CD4-positive, alpha-beta memory T cell (primary cell): ENCODE measurements around the gene LTA4H. TPM values are rescaled to one million over a fixed set of nuclear protein-coding genes. Genes with fewer than 3 reads are reported as not detected.

ENCODE experiments used
- CTCF ChIA-PET: fragments of 350-600 bp; sonication (Branson Sonifier 250); formaldehyde crosslinking; loops from one replicate; lab custom pipeline; 2021; ENCODE audit warnings: inconsistent platforms; ENCODE audit not compliant: partially characterized antibody; lab: Charles Lee
- POLR2A ChIA-PET: fragments of 350-600 bp; sonication (Branson Sonifier 250); formaldehyde crosslinking; loops from one replicate; lab custom pipeline; 2021; ENCODE audit not compliant: partially characterized antibody; lab: Charles Lee
- DNase-seq, 5 donors: peaks; one replicate each; pipeline versions ENCODE4 v3.0.0 to v3.0.0-alpha.2; 2020 to 2022; ENCODE audit warnings: mixed read lengths in 1 of 5
- H3K27ac ChIP-seq: one replicate; pipeline ENCODE4 v1.7.0; 2013; ENCODE audit warnings: low read depth, low read length
- H3K27me3 ChIP-seq: 2 replicates; pipeline ENCODE4 v1.7.0; 2013; ENCODE audit warnings: mild to moderate bottlenecking, low read length, moderate library complexity; ENCODE audit not compliant: insufficient read depth
- H3K36me3 ChIP-seq: 2 replicates; pipeline ENCODE4 v1.7.0; 2013; ENCODE audit warnings: mild to moderate bottlenecking, low read length, moderate library complexity; ENCODE audit not compliant: insufficient read depth
- H3K4me1 ChIP-seq: 2 replicates; pipeline ENCODE4 v1.7.0; 2013; ENCODE audit warnings: mild to moderate bottlenecking, low read length, moderate library complexity; ENCODE audit not compliant: insufficient read depth
- H3K4me3 ChIP-seq, 2 donors: one replicate each; pipeline ENCODE4 v1.7.0; 2013; ENCODE audit warnings: low read length in 2 of 2, mild to moderate bottlenecking in 1 of 2
- H3K9me3 ChIP-seq, 2 donors: one replicate each; pipeline ENCODE4 v1.7.0; 2013; ENCODE audit warnings: low read length in 2 of 2, control low read depth in 1 of 2; ENCODE audit not compliant: control insufficient read depth in 1 of 2
- H3K27ac Mint-ChIP-seq, 7 donors: one replicate each; pipeline ENCODE4 v1.8.0; 2020 to 2021; ENCODE audit warnings: mixed read lengths in 7 of 7, mild to moderate bottlenecking in 6 of 7, inconsistent platforms in 3 of 7, moderate library complexity in 3 of 7
- H3K27me3 Mint-ChIP-seq, 2 donors: one replicate each; pipeline ENCODE4 v1.8.0; 2020 to 2021; ENCODE audit warnings: mixed read lengths in 2 of 2
- H3K36me3 Mint-ChIP-seq, 2 donors: one replicate each; pipeline ENCODE4 v1.8.0; 2020 to 2021; ENCODE audit warnings: mixed read lengths in 2 of 2, inconsistent platforms in 1 of 2, mild to moderate bottlenecking in 1 of 2
- H3K4me1 Mint-ChIP-seq, 4 donors: one replicate each; pipeline ENCODE4 v1.8.0; 2020 to 2021; ENCODE audit warnings: mixed read lengths in 4 of 4, mild to moderate bottlenecking in 1 of 4
- H3K4me3 Mint-ChIP-seq, 8 donors: one replicate each; pipeline ENCODE4 v1.8.0; 2020 to 2021; ENCODE audit warnings: mixed read lengths in 8 of 8, mild to moderate bottlenecking in 7 of 8, moderate library complexity in 6 of 8, inconsistent platforms in 3 of 8
- H3K9me3 Mint-ChIP-seq, 8 donors: one replicate each; pipeline ENCODE4 v1.8.0; 2020 to 2021; ENCODE audit warnings: mixed read lengths in 8 of 8, mild to moderate bottlenecking in 5 of 8, inconsistent platforms in 3 of 8, moderate library complexity in 1 of 8
- intact Hi-C: fragments of 100-400 bp; cut with micrococcal nuclease; formaldehyde crosslinking; loops from one replicate; pipeline ENCODE4 v1.15.1; 2023
- polyA plus RNA-seq, 2 donors: library from polyadenylated mRNA; unstranded; fragments of 300-500 nt; fragmentation: Illumina TruSeq; gene quantifications; one replicate each; pipeline ENCODE4 v1.2.3, GENCODE V29; 2021
- total RNA-seq, 2 experiments: library from RNA; stranded (reverse); gene quantifications; one replicate each; pipeline ENCODE4 v1.2.3, GENCODE V29; 2021

LTA4H gene
- total and polyA plus RNA-seq, 4 experiments from 2014 or later: 57.7 to 77.6 (median 58.7) TPM

DNA sequence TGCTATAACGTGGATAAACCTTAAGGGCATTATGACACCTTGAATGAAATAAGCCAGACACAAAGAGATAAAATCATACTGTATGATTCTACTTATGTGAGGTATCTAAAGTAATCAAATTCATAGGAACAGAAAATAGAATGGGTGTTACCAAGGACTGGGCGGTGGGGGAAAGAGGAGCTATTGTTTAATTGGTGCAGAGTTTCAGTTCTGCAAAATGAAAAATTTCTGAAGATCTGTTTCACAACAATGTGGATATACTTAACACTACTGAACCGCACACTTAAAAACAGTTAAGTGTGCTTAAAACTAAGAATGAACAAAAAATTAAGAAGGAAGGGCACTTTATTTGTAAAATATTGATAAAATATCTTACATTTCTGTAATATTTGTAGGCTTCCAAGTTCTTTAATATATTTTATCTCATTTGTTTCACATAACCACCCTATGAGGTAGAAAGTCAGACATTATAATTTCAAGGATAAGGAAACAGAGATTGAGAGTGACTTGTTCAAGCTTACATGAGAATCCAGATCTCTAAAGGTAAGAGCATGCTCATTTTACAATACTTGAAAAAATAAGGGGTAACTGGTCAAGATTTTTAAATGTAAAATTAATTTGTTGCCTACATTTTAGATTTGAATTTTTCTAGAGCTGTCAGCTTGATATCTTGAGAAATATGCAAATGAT lies 14.9 kb downstream of the LTA4H start:
- DNase-seq: no peak
- peaks cover 48 to 67% of the 10 kb centered on the region in 2 donors for H3K36me3 Mint-ChIP-seq
- POLR2A ChIA-PET: no interaction called here
- Histone ChIP-seq H3K27me3 (no peaks in the 10 kb centered on the region), H3K4me3 (no peak overlapping the region), H3K36me3 (peaks cover 13% of the 10 kb centered on the region), H3K4me1 (no peaks in the 10 kb centered on the region), H3K27ac (no peak overlapping the region), H3K9me3 (no peaks in the 10 kb centered on the region)
- H3K4me1 Mint-ChIP-seq: no peaks in the 10 kb centered on the region
- no peaks in the 10 kb centered on the region for H3K9me3 Mint-ChIP-seq
- H3K27me3 Mint-ChIP-seq: no peaks in the 10 kb centered on the region
- no peak overlapping the region for H3K4me3 Mint-ChIP-seq
- CTCF ChIA-PET: interaction anchor here (2.2 kb wide), 1 partner anchor 21 kb away, joined by 13 read pairs; no protein-coding TSS in a partner anchor
- intact Hi-C loops: no loop called here
- peak overlapping the region in 1 of 7 donors; percentile 19 for H3K27ac Mint-ChIP-seq

DNA sequence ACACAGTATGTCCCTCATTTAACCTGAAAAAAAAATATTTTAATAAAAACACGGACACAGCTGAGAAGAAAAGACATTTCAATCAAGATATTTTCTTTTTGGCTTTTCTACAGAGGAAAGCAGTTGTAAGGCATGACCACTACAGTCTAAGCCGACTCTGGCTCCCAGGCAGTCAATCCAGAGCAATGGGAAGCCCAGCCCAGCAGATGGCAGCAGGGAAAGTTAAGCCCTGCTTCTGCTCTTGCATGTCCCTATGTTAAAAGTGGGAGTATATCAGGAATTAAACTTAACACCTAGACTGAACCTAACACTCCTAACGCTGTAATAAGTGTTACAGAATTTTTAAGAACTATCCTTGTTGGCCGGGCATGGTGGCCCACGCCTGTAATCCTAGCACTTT lies 19.7 kb downstream of the LTA4H start:
- Histone ChIP-seq H3K27me3 (no peaks in the 10 kb centered on the region), H3K9me3 (no peaks in the 10 kb centered on the region), H3K36me3 (peaks cover 40% of the 10 kb centered on the region), H3K27ac (no peak overlapping the region), H3K4me3 (no peak overlapping the region), H3K4me1 (no peaks in the 10 kb centered on the region)
- POLR2A ChIA-PET: no interaction called here
- DNase-seq: no peak
- intact Hi-C loops: no loop called here
- Mint-ChIP-seq H3K27me3 (no peaks in the 10 kb centered on the region), H3K9me3 (no peaks in the 10 kb centered on the region), H3K27ac (no peak overlapping the region), H3K4me3 (no peak overlapping the region), H3K4me1 (no peaks in the 10 kb centered on the region), H3K36me3 (peaks cover 64 to 74% of the 10 kb centered on the region in 2 donors)
- CTCF ChIA-PET: no interaction called here

DNA sequence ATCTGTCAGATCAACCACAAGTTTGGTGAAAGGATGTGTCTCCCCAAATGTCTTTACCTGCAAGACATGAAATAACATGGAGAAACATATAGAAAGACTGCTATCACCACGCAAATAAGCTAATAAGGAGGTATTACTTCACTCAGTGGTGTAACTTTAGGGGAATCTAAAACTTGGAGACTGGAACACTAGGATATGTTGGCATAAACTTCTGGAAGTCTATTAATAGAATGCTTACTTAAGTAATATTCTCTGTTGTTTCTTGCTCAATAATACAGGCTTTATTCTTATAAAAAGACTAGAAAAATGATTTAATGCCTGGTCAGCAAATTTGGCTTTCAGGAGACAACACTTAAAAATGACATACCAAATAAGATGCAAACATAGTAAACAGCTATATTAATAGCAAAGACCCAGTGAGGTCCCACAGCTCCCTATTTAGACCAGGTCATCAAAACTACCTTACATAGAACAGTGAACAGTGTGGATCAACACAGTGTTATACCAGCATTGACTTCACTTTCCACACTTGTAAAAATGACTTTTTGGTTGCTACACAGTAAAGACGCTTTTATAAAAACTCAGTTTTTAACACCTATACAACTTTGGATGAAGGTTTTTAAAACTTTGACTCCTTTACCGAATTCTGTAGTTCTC lies 20.3 kb downstream of the LTA4H start:
- Mint-ChIP-seq H3K27me3 (no peaks in the 10 kb centered on the region), H3K36me3 (peaks cover 64 to 77% of the 10 kb centered on the region in 2 donors), H3K9me3 (no peaks in the 10 kb centered on the region), H3K4me3 (no peak overlapping the region), H3K27ac (no peak overlapping the region), H3K4me1 (no peaks in the 10 kb centered on the region)
- POLR2A ChIA-PET: interaction anchor here (0.8 kb wide), 1 partner anchor 21 kb away, joined by 4 read pairs; no protein-coding TSS in a partner anchor
- Histone ChIP-seq H3K36me3 (peaks cover 45% of the 10 kb centered on the region), H3K27ac (no peak overlapping the region), H3K9me3 (no peaks in the 10 kb centered on the region), H3K4me3 (no peak overlapping the region), H3K27me3 (no peaks in the 10 kb centered on the region), H3K4me1 (no peaks in the 10 kb centered on the region)
- DNase-seq: no peak
- CTCF ChIA-PET: interaction anchor here (0.6 kb wide), 1 partner anchor 200 kb away, joined by 4 read pairs; no protein-coding TSS in a partner anchor
- intact Hi-C loops: no loop called here

DNA sequence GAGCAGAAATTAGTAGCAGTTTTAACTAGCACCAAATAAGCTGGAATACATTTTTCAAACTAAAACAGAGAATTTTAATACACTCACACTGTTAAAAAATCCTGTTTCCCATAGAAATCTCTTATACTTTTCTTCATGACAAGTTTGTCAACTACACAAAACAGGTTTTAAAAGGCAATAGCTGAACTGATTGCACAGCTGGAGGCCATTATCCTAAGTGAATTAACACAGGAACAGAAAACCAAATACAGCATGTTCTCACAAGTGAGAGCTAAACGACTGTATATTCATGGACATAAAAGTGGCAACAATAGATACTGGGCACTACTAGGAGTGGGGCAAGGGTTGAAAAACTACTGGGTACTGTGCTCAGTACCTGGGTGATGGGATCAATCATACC lies 27.7 kb downstream of the LTA4H start:
- ChIA-PET POLR2A (no interaction called here), CTCF (interaction anchor here (1.1 to 1.5 kb wide), 3 partner anchors 9 to 11 kb away, joined by 4 to 5 read pairs (median 4); no protein-coding TSS in a partner anchor)
- H3K4me1 ChIP-seq: no peaks in the 10 kb centered on the region
- H3K36me3 ChIP-seq: peaks cover 53% of the 10 kb centered on the region
- H3K4me3 ChIP-seq: no peak overlapping the region
- no peaks in the 10 kb centered on the region for H3K27me3 ChIP-seq
- Mint-ChIP-seq H3K27ac (no peak overlapping the region), H3K4me3 (no peak overlapping the region), H3K4me1 (no peaks in the 10 kb centered on the region), H3K9me3 (no peaks in the 10 kb centered on the region), H3K27me3 (no peaks in the 10 kb centered on the region), H3K36me3 (peaks cover 62 to 69% of the 10 kb centered on the region in 2 donors)
- H3K9me3 ChIP-seq: no peaks in the 10 kb centered on the region
- no peak overlapping the region for H3K27ac ChIP-seq
- intact Hi-C loops: no loop called here
- no peak for DNase-seq

DNA sequence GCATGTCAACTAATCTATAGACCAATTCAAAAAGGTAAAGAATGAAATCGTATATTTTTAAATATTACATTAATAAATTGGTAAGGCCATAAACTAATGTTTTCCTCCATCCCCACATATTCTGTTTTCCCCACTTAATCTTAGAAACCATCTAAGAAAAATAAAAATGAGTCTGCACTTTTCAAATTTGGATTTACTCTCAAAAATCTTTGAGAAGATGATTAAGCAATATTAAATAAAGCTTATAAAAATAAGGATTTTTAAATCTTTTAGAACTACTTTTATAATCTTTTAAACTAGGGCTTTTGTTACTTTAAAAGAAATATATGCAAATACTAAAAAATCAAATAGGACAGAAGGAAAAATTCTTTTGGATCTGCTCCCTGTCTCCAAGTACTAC lies 28.7 kb downstream of the LTA4H start:
- Histone ChIP-seq H3K4me1 (no peaks in the 10 kb centered on the region), H3K9me3 (no peaks in the 10 kb centered on the region), H3K4me3 (no peak overlapping the region), H3K27ac (no peak overlapping the region), H3K36me3 (peaks cover 42% of the 10 kb centered on the region), H3K27me3 (no peaks in the 10 kb centered on the region)
- Mint-ChIP-seq H3K4me3 (no peak overlapping the region), H3K36me3 (peaks cover 58 to 65% of the 10 kb centered on the region in 2 donors), H3K27me3 (no peaks in the 10 kb centered on the region), H3K9me3 (no peaks in the 10 kb centered on the region), H3K4me1 (no peaks in the 10 kb centered on the region), H3K27ac (peak overlapping the region in 1 of 7 donors; percentile 4)
- no peak for DNase-seq
- POLR2A ChIA-PET: no interaction called here
- CTCF ChIA-PET: interaction anchor here (1.3 kb wide), 1 partner anchor 9 kb away, joined by 4 read pairs; no protein-coding TSS in a partner anchor
- intact Hi-C loops: no loop called here

DNA sequence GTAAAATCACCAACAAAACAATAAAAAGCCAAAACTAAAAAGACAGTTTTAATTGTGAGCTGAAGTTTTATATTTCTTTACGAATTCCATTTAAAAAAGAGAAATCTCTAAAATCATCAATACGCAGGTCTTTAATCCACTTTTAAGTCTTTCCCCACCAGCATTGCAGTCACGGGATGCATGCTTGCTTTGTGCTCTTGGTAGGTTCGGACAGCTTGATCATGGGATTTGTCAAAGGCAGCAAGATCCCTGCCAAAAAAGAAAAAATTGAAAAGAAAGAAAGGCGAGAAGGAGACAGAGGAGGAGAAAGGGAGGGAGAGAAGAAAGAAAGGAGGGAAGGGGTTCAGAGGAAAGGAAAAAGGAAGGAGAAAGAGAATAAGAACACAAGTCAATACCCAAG lies 34.5 kb downstream of the LTA4H start:
- peak overlapping the region in 3 of 7 donors; percentile 0 to 63 (median 27) for H3K27ac Mint-ChIP-seq
- CTCF ChIA-PET: interaction anchor here (1.1 to 7.2 kb wide), 7 partner anchors 10 to 90 kb away, joined by 3 to 196 read pairs (median 21); partner anchors contain the start of genes AMDHD1 and CCDC38
- H3K9me3 ChIP-seq: no peaks in the 10 kb centered on the region

DNA sequence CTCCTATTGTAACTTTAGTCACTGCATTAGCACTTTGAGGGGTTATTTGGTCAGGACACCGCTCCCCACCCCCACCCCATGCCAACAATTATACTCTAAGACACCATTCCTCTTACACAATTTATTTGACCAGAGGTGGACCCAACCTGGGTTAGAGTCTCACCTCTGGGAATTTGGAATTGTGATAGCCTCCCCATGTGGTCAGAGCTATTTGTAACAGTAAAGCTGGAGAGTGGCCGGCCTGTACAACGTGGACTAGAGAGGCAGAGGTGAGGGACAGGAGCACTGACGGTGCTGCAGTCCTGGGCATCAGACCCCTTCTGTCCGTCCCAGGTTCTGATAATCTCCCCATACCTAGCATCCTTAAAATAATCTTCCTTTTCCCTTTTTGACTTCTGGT lies 35.9 kb downstream of the LTA4H start:
- Mint-ChIP-seq H3K36me3 (peaks cover 15 to 26% of the 10 kb centered on the region in 2 donors), H3K4me3 (no peak overlapping the region), H3K27me3 (no peaks in the 10 kb centered on the region), H3K4me1 (peaks cover 3 to 6% (median 5%) of the 10 kb centered on the region in 4 donors), H3K27ac (no peak overlapping the region), H3K9me3 (no peaks in the 10 kb centered on the region)
- H3K4me1 ChIP-seq: no peaks in the 10 kb centered on the region
- DNase-seq: no peak
- H3K27me3 ChIP-seq: no peaks in the 10 kb centered on the region
- POLR2A ChIA-PET: interaction anchor here (1.6 kb wide), 1 partner anchor 81 kb away, joined by 6 read pairs; no protein-coding TSS in a partner anchor
- H3K4me3 ChIP-seq: no peak overlapping the region
- no peak overlapping the region for H3K27ac ChIP-seq
- intact Hi-C loops: loop anchor here (5.0 kb wide), 1 partner anchor 882 kb away; no protein-coding TSS in a partner anchor
- H3K36me3 ChIP-seq: peaks cover 5% of the 10 kb centered on the region
- no peaks in the 10 kb centered on the region for H3K9me3 ChIP-seq
- CTCF ChIA-PET: interaction anchor here (0.7 to 7.2 kb wide), 22 partner anchors 9 to 490 kb away, joined by 3 to 196 read pairs (median 6); partner anchors contain the start of genes AMDHD1, CCDC38, CFAP54 and LTA4H

More for the DNA sequence above, 34.5 kb downstream of the LTA4H start:
- Mint-ChIP-seq H3K27me3 (no peaks in the 10 kb centered on the region), H3K36me3 (peaks cover 28 to 37% of the 10 kb centered on the region in 2 donors), H3K4me1 (peaks cover 3 to 6% (median 5%) of the 10 kb centered on the region in 4 donors), H3K4me3 (no peak overlapping the region), H3K9me3 (no peaks in the 10 kb centered on the region)
- DNase-seq: no peak
- H3K4me3 ChIP-seq: no peak overlapping the region
- no peak overlapping the region for H3K27ac ChIP-seq
- H3K36me3 ChIP-seq: peaks cover 15% of the 10 kb centered on the region
- no peaks in the 10 kb centered on the region for H3K4me1 ChIP-seq
- POLR2A ChIA-PET: no interaction called here
- H3K27me3 ChIP-seq: no peaks in the 10 kb centered on the region
- intact Hi-C loops: no loop called here
